Erythroblast (primary cell): ENCODE data around the gene FAM151A.

ENCODE experiments used
- DNase-seq, 2 experiments: peaks; one replicate each; lab custom pipeline; 2025; lab: John Stamatoyannopoulos, UW
- GATA1 ChIP-seq: IDR thresholded peaks from 2 replicates; pipeline ENCODE4 v1.6.1; 2011; ENCODE audit warnings: low read depth, mild to moderate bottlenecking, control low read depth, low read length, moderate library complexity
- POLR2A ChIP-seq: IDR thresholded peaks from 2 replicates; pipeline ENCODE4 v1.6.1; 2011; ENCODE audit warnings: mild to moderate bottlenecking, low read length

The FAM151A gene

GRCh38 chr1:54574158-54574778, 49.1 kb downstream of the FAM151A start:
- DNase-seq: no peak
- TF ChIP-seq GATA1 (no peak), POLR2A (no peak)

DNA sequence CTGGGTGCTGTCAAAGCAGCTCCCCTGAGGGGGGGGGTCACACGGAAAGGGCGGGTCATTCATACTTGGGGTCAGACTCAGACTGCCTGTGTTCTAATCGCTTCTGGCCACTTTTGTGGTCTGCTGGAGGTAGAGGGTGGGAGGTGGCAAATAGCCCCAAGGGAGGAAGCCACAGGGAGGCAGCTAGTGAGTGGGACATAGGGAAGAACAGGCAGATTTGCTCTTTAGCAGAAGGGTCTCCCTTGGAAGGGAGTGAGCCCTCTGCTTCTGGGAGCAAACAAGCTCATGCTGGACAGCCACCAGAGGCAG, 50.8 kb downstream of the FAM151A start:
- TF ChIP-seq POLR2A: no peak
- TF ChIP-seq GATA1: no peak
- DNase-seq: no peak

DNA sequence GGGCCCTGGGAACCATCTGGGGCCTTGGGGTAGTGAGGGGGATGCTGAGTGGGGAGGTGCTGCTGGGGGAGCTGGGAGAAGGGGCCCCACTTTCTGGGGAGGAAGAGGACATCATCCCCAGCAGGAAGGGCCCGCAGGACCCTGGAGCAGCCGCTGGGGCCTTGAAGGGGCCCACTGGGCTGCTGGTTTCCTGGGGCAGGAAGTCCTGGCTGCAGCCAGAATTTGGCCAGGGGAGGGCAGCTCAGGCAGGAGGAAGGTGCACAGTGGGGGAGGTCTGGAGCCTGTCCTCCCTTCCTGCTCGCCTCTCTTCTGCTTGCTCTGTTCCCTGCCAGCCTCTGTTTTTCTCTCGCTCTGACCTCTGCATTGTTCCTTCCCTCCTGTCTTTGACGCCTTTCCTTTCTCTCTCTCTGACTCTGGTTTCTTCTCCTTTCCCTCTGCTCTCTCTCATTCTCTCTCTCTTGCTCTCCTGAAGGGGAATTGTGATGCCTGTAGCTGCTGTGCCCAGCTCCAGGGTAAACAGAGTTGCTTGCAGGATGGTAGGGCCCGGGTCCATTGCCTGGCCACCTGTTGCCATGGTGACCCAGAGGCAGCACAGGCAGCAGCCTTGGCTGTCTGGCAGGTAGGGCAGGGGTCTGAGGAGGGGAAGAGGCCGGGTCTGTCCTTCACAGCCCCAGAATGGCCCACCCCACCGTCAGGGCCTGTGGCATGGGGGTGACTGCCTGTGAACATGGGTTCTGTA, 51.4 kb downstream of the FAM151A start:
- DNase-seq: no peak

GRCh38 chr1:54571326-54571725, 52.0 kb downstream of the FAM151A start:
- DNase-seq: no peak
- TF ChIP-seq GATA1: no peak
- no peak for TF ChIP-seq POLR2A

More for the DNA sequence above, 51.4 kb downstream of the FAM151A start:
- TF ChIP-seq POLR2A (no peak), GATA1 (no peak)

DNA sequence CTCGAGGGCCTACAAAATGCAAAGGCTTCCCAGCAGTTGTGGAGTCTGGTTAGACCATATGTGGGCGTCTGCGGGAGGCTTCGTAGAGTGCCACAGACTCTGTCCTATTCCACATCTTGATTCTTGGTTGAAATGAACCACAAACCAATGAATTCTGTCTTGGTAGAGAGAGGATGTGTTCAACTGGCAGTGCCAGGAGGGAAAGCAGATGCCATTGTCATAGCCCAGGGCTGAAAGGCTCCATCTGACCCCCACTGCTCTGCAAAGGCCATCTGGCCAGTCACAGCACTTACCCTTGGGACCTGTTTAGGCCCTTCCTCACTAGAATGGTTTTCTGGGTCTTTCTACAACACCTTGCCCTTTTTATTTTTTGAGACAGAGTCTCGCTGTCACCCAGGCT, 53.2 kb downstream of the FAM151A start:
- TF ChIP-seq POLR2A (no peak), GATA1 (no peak)
- no peak for DNase-seq

GRCh38 chr1:54569339-54569738, 54.0 kb downstream of the FAM151A start:
- DNase-seq: no peak
- TF ChIP-seq GATA1 (no peak), POLR2A (no peak)

DNA sequence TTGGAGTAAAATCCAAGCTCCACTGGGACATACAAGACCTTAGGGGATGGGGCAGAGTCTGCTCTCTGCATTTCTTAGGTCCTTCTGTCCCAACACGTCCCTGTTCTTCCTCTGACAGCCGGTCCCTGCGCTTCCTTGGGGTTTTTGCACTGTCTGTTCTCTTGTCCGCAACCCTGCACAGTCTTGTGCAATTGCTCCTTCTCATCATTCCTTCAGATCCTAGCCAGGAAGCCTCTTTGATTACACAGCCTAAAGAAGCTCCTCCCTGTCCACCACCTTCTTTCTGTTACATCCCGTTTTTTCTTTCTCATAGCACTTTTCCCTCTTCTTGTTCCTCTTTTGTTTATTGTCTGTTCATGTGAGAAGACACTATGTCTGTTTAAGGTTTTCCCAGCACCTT, 55.4 kb downstream of the FAM151A start:
- no peak for DNase-seq
- TF ChIP-seq POLR2A (no peak), GATA1 (no peak)

DNA sequence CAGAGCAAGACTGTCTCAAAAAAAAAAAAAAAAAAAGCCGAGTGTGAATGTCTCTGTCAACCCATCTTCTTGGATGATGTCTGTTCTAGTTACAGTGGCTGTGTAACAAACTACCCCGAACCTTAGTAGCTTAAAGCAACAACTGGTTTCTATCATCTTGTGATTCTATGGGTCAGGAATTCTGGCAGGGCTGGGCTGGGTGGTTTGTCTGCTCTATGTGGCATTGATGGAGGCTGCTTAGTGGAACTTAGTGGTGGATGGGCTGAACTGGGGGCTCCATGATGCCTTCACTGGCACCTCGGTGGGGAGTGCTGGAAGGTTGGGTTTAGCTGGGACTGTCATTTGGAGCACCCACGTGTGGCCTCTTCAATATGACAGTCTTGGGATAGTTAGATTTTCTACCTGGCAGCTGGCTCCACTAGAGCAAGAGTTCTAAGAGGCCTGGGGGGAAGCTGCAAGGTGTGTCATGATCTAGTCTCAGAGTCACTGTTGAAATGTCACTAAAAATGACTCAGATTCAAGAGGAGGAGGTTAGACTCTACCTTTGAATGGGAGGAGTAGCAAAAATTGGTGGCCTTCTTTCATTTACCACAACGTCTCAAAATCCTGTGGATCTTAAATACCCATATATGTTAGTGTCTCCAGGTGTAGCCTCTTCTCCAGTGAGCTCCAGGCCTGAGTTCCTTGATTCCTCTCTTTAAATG, 56.7 kb downstream of the FAM151A start:
- DNase-seq: no peak
- no peak for TF ChIP-seq POLR2A
- no peak for TF ChIP-seq GATA1

DNA sequence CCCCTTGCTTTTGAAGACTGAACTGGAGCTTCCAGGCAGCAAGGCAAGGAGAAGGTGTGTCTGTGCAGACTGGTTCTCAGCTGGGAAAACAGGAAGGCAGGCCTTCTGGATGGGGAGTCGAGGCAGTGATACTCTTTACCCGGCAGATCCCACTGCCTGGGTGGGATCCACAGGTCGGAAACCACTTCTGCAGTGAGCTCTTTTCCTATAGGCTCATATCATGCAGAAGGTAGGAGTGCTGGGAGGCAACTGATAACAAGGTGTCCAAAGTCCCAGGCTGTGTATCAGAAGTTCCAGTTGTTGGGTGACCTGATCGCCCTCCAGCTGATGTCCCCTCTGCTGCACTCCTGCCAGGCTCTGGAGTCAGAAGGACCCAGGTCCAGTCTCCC, 58.2 kb downstream of the FAM151A start:
- TF ChIP-seq POLR2A (no peak), GATA1 (no peak)
- peak in 1 of 2 experiments; percentile 48 for DNase-seq

DNA sequence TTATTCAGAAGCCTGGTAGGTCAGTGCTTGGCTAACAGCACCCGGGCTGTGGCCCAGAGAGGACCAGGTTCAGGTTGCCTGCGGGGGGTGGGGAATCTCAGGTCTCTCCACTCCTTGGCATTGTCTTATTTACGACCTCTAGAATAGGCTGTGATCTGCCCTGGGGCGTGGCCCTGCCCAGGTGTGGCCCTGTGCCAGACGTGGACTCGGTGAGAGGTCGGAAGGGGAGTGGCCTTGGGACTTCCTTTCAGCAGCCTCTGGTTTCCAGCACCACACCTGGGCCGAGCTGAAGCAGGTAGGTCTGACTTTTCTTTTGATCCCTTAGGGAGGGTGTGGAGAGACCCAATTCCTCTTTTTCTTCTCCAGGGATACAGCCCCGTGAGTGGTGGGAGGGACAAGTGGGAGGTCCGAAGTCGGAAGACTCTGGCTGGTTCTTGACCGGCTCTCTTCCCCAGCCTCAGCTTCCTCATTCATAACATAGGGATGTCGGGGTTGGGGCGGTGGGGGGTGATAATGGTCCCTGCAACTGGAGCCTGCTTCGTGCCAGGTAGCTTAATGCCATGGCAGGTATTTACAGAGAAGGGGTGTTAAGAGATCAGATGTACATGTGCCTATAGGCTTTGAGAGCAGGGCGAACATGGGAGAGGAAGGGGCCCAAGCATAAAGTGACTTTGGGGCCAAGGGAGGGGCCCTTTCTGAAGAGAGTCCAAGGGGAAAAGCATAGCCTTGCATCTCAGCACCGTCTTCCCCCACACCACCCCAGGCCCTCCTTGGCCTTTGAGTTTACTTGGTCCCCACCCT, 58.8 kb downstream of the FAM151A start:
- no peak for TF ChIP-seq POLR2A
- TF ChIP-seq GATA1: no peak
- no peak for DNase-seq

GRCh38 chr1:54559771-54560231, 63.5 kb downstream of the FAM151A start:
- no peak for DNase-seq
- TF ChIP-seq GATA1: no peak
- TF ChIP-seq POLR2A: no peak
